PC-3 (cell line): ENCODE measurements around the gene EPG5. TPM values are rescaled to one million over a fixed set of nuclear protein-coding genes. Genes with fewer than 3 reads are reported as not detected.
"Not testable (repeated sequence)": the region's sequence is repeated elsewhere in the genome, so short reads cannot be mapped to it uniquely, and the experiment has no call there.

ENCODE experiments used
- ATAC-seq: fragments of 200-7000 bp; cut with Tn5 transposase; 2 replicates; pipeline ENCODE4 v1.9.1; 2020; ENCODE audit warnings: mild to moderate bottlenecking, moderate library complexity
- BruUV-seq: library from RNA; stranded (reverse); fragments of 400-500 nt; replicated peaks from 2 replicates; lab custom pipeline; 2021; lab: Mats Ljungman, UMichigan
- CTCF ChIA-PET: fragments of 300-600 bp; sonication (Branson Sonifier 250); formaldehyde crosslinking; loops from one replicate; lab custom pipeline; 2022; ENCODE audit warnings: antibody characterized with exemption; lab: Charles Lee
- POLR2A ChIA-PET: fragments of 300-600 bp; sonication (Branson Sonifier 250); formaldehyde crosslinking; loops from one replicate; lab custom pipeline; 2022; ENCODE audit warnings: antibody characterized with exemption; ENCODE audit not compliant: unreplicated experiment; lab: Charles Lee
- DNase-seq: peaks from one replicate; pipeline ENCODE4 v3.0.0-alpha.2; 2015
- H2AFZ ChIP-seq: fragments of 300-600 bp; sonication (generic); 2 replicates; pipeline ENCODE4 v1.6.0; 2016; ENCODE audit warnings: antibody characterized with exemption, low read length
- H3F3A ChIP-seq: fragments of 300-600 bp; sonication (generic); one replicate; pipeline ENCODE4 v1.6.0; 2017; ENCODE audit warnings: antibody characterized with exemption, low read length, control low read depth, mild to moderate bottlenecking; ENCODE audit not compliant: unreplicated experiment
- H3K27ac ChIP-seq: fragments of 300-600 bp; sonication (generic); 2 replicates; pipeline ENCODE4 v1.5.1; 2016; ENCODE audit warnings: mild to moderate bottlenecking, low read length
- H3K27me3 ChIP-seq: fragments of 300-600 bp; sonication (generic); 2 replicates; pipeline ENCODE4 v1.6.1; 2016; ENCODE audit warnings: low read length, mixed read lengths
- H3K36me3 ChIP-seq: fragments of 300-600 bp; sonication (generic); 2 replicates; pipeline ENCODE4 v1.6.1; 2016; ENCODE audit warnings: low read depth, mixed run types, low read length, mixed read lengths
- H3K4me1 ChIP-seq: fragments of 300-600 bp; sonication (generic); 2 replicates; pipeline ENCODE4 v1.5.1; 2016; ENCODE audit warnings: low read length; ENCODE audit not compliant: insufficient read depth
- H3K4me2 ChIP-seq: fragments of 300-600 bp; sonication (generic); 2 replicates; pipeline ENCODE4 v1.6.0; 2016; ENCODE audit warnings: low read length
- H3K4me3 ChIP-seq: fragments of 300-600 bp; sonication (generic); 2 replicates; pipeline ENCODE4 v1.5.1; 2016; ENCODE audit warnings: mild to moderate bottlenecking, low read length, mixed read lengths
- H3K79me2 ChIP-seq: fragments of 300-600 bp; sonication (generic); 2 replicates; pipeline ENCODE4 v1.6.1; 2017; ENCODE audit warnings: low read length, mixed read lengths
- H3K9ac ChIP-seq: fragments of 300-600 bp; sonication (generic); 2 replicates; pipeline ENCODE4 v1.6.0; 2016; ENCODE audit warnings: mild to moderate bottlenecking, low read length
- H3K9me2 ChIP-seq: fragments of 300-600 bp; sonication (generic); replicated peaks from 2 replicates; pipeline ENCODE4 v1.6.1; 2016; ENCODE audit warnings: mixed run types, low read length, mixed read lengths
- H3K9me3 ChIP-seq: fragments of 300-600 bp; sonication (generic); 2 replicates; pipeline ENCODE4 v1.6.1; 2016; ENCODE audit warnings: low read length, mixed read lengths
- H4K20me1 ChIP-seq: fragments of 300-600 bp; sonication (generic); 2 replicates; pipeline ENCODE4 v1.6.1; 2016; ENCODE audit warnings: low read length, mixed read lengths
- EZH2 ChIP-seq: fragments of 300-600 bp; sonication (generic); IDR thresholded peaks from one replicate; pipeline ENCODE4 v1.6.1; 2017; ENCODE audit warnings: antibody characterized with exemption, mild to moderate bottlenecking, low read length; ENCODE audit not compliant: unreplicated experiment
- EZH2phosphoT487 ChIP-seq: fragments of 300-600 bp; sonication (generic); IDR thresholded peaks from 2 replicates; pipeline ENCODE4 v1.6.1; 2018; ENCODE audit warnings: mild to moderate bottlenecking, antibody characterized with exemption, low read length, borderline replicate concordance
- intact Hi-C: fragments of 100-400 bp; cut with micrococcal nuclease; formaldehyde crosslinking; loops from 2 replicates; pipeline ENCODE4 v1.9.0; 2023
- total RNA-seq: library from RNA; depleted of rRNA; stranded (reverse); fragments of >200 nt; gene quantifications from 2 replicates; pipeline ENCODE4 v1.2.3, GENCODE V29; 2014
- TF ChIP-seq, protein P1 (sequence below): fragments of 300-600 bp; sonication (generic); conservative IDR thresholded peaks from 2 replicates; pipeline ENCODE4 v1.5.1; 2017; ENCODE audit warnings: antibody characterized with exemption, low read depth, mild to moderate bottlenecking, low read length

The EPG5 gene
- total RNA-seq, 1 experiment from 2014 or later = 7.1 TPM

DNA sequence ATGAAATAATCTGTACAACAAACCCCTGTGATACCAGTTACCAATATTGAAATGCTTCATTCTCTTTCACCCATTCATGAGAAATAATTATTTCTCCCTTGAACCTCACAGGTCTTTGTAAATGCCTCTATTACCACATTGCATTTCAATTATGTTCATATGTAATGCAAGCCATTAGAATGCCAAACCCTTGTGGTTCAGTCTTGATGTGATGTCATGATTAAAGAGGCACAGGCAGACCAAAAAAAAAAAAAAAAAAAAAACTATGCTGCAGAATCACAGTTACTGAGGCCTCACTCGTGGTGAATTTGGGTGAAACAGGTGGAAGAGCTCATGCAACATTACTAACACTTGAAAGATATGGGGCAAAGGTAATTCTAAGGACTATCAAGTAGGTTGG, 9.4 kb upstream of the EPG5 start:
- Histone ChIP-seq H3K4me2 (no peak overlapping the region), H3K36me3 (no peaks in the 10 kb centered on the region), H3F3A (no peaks in the 10 kb centered on the region), H3K27me3 (no peaks in the 10 kb centered on the region), H3K79me2 (no peaks in the 10 kb centered on the region), H2AFZ (no peak overlapping the region), H3K9me3 (no peaks in the 10 kb centered on the region), H4K20me1 (no peaks in the 10 kb centered on the region), H3K27ac (no peak overlapping the region), H3K4me3 (no peak overlapping the region), H3K9ac (no peak overlapping the region), H3K4me1 (no peaks in the 10 kb centered on the region), H3K9me2 (no peaks in the 10 kb centered on the region)
- intact Hi-C loops = no loop called here
- DNase-seq = no peak
- ATAC-seq = no peak
- ChIA-PET POLR2A (no interaction called here), CTCF (interaction anchor here (1.5 kb wide), 1 partner anchor 97 kb away, joined by 6 read pairs; no protein-coding TSS in a partner anchor)
- no TSS peak for BruUV-seq
- TF ChIP-seq EZH2phosphoT487 (no peak), EZH2 (no peak)
- TF ChIP-seq, protein P1, sequence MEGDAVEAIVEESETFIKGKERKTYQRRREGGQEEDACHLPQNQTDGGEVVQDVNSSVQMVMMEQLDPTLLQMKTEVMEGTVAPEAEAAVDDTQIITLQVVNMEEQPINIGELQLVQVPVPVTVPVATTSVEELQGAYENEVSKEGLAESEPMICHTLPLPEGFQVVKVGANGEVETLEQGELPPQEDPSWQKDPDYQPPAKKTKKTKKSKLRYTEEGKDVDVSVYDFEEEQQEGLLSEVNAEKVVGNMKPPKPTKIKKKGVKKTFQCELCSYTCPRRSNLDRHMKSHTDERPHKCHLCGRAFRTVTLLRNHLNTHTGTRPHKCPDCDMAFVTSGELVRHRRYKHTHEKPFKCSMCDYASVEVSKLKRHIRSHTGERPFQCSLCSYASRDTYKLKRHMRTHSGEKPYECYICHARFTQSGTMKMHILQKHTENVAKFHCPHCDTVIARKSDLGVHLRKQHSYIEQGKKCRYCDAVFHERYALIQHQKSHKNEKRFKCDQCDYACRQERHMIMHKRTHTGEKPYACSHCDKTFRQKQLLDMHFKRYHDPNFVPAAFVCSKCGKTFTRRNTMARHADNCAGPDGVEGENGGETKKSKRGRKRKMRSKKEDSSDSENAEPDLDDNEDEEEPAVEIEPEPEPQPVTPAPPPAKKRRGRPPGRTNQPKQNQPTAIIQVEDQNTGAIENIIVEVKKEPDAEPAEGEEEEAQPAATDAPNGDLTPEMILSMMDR = no peak

DNA sequence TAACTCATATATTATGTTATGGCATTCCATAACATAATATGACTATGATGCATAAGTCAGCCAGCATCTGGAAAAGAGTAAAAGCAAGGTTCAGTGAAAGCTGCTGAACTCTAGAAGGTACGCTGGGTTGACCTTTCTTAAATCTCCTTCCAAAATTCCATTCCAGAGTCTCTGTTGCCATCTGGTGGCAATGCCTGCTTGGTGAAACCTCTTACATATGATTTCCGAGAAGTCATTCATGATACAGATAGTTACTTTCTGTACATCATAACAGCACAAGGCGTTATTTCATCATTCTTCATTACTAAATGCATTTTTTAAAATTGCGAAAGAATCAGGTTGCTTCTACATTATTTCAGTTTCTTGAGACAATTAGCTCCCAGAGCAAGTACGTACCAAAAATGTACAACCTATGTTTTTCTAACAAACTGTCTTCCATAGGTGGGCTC, 7.0 kb upstream of the EPG5 start:
- H3K79me2 ChIP-seq = no peaks in the 10 kb centered on the region
- no peaks in the 10 kb centered on the region for H4K20me1 ChIP-seq
- H3K9me3 ChIP-seq = no peaks in the 10 kb centered on the region
- no peak overlapping the region for H3K4me3 ChIP-seq
- H3K9me2 ChIP-seq = no peaks in the 10 kb centered on the region
- no peaks in the 10 kb centered on the region for H3K4me1 ChIP-seq
- H3F3A ChIP-seq = no peaks in the 10 kb centered on the region
- H3K4me2 ChIP-seq = peak overlapping the region; percentile 65
- peak; percentile 65 for ATAC-seq
- no peak overlapping the region for H3K27ac ChIP-seq
- BruUV-seq = no TSS peak
- intact Hi-C loops = loop anchor here (1.0 kb wide), 4 partner anchors 50 to 309 kb away; no protein-coding TSS in a partner anchor
- no peak overlapping the region for H3K9ac ChIP-seq
- TF ChIP-seq EZH2phosphoT487 (no peak), EZH2 (no peak)
- TF ChIP-seq, protein P1 = peak; percentile 71
- no peaks in the 10 kb centered on the region for H3K27me3 ChIP-seq
- CTCF ChIA-PET = interaction anchor here (0.6 to 0.7 kb wide), 2 partner anchors 73 to 93 kb away, joined by 3 to 5 read pairs; no protein-coding TSS in a partner anchor
- no peaks in the 10 kb centered on the region for H3K36me3 ChIP-seq
- no peak overlapping the region for H2AFZ ChIP-seq
- POLR2A ChIA-PET = no interaction called here
- DNase-seq = peak; percentile 72

DNA sequence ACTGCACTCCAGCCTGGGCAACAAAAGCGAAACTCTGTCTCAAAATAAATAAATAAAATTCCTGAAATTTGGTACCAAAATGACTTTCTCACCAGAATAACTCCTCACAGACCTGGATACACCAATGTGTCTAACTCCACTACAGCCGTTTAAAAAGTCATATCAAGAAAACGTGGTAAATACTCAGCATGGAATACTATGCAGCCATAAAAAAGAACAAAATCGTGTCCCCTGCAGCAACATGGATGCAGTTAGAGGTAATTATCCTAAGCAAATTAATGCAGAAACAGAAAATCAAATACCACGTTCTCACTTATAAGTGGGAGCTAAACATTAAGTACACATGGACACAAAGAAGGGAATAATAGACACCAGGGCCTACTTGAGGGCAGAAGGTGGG, 2.2 kb downstream of the EPG5 start:
- H3K27me3 ChIP-seq, H4K20me1 ChIP-seq, intact Hi-C loops, H3K36me3 ChIP-seq, H3K4me2 ChIP-seq, BruUV-seq, CTCF ChIA-PET, H3K27ac ChIP-seq, ATAC-seq, H3F3A ChIP-seq, H3K4me3 ChIP-seq, H3K9me3 ChIP-seq, H2AFZ ChIP-seq, H3K9ac ChIP-seq, POLR2A ChIA-PET, H3K9me2 ChIP-seq, DNase-seq: not testable (repeated sequence)
- Histone ChIP-seq H3K79me2 (peaks cover 48% of the 10 kb centered on the region), H3K4me1 (peaks cover 15% of the 10 kb centered on the region)
